K562 (cell line): ENCODE results near the gene MED19. TPM values are rescaled to one million over a fixed set of nuclear protein-coding genes. Genes with fewer than 3 reads are reported as not detected.

Source experiments
- CHD2 ChIP-seq: IDR thresholded peaks from 2 replicates; pipeline ENCODE4 v1.6.1; 2011; ENCODE audit warnings: low read depth, low read length
- DMBX1 ChIP-seq: fragments of 250-450 bp; sonication (Bioruptor Pico); IDR thresholded peaks from 2 replicates; pipeline ENCODE4 v1.8.0; 2022; ENCODE audit warnings: inconsistent platforms, mild to moderate bottlenecking, moderate library complexity, borderline replicate concordance
- ELF2 ChIP-seq: fragments of 250-450 bp; sonication (Bioruptor Pico); IDR thresholded peaks from 2 replicates; pipeline ENCODE4 v1.5.0; 2021; ENCODE audit warnings: mild to moderate bottlenecking
- SETDB1 ChIP-seq: IDR thresholded peaks from one replicate; pipeline ENCODE4 v1.6.1; 2012; ENCODE audit warnings: low read length, control low read depth, inconsistent platforms
- ZNF639 ChIP-seq, 2 experiments: fragments of 200-800 bp in 1 of 2; sonication (Bioruptor generic) in 1 of 2; sonication (generic) in 1 of 2; formaldehyde crosslinking in 1 of 2; IDR thresholded peaks in 1 of 2; conservative IDR thresholded peaks in 1 of 2; 2 replicates each; pipeline versions ENCODE4 v1.5.0 to v1.6.1; 2016 to 2020; ENCODE audit warnings: missing compliant biosample characterization in 1 of 2, missing genetic modification characterization in 1 of 2, missing genetic modification reagents in 1 of 2
- polyA plus RNA-seq, 8 experiments: library from polyadenylated mRNA; depleted of rRNA in 4 of 8; stranded (reverse) in 5 of 8; unstranded in 3 of 8; fragments of >200 nt; fragmentation: Nextera tagmentation in 2 of 8; fragmentation: Illumina TruSeq in 1 of 8; extraction: Ambion mirVana in 2 of 8; extraction: Trizol in 1 of 8; gene quantifications; 2 replicates each; pipeline versions ENCODE4 v1.2.1 to v1.2.3, GENCODE V29; 2011 to 2014; ENCODE audit warnings: inconsistent platforms in 1 of 8, missing spikeins in 1 of 8
- total RNA-seq, 7 experiments: library from RNA; depleted of rRNA in 6 of 7; stranded (reverse); fragments of >200 nt in 6 of 7; fragmentation: Illumina TruSeq in 2 of 7; extraction: Trizol in 2 of 7; gene quantifications; 2 replicates each; pipeline versions ENCODE4 v1.2.1 to v1.2.3, GENCODE V29; 2011 to 2021; ENCODE audit warnings: low replicate concordance in 1 of 7
- TF ChIP-seq, protein P1 (sequence below): fragments of 250-450 bp; sonication (Bioruptor Pico); IDR thresholded peaks from 2 replicates; pipeline ENCODE4 v1.5.1; 2021; ENCODE audit warnings: mild to moderate bottlenecking
- TF ChIP-seq, protein P2 (sequence below), 2 experiments: fragments of 450-650 bp; formaldehyde crosslinking in 1 of 2; IDR thresholded peaks; 2 replicates each; pipeline versions ENCODE4 v1.4.0 to v1.6.1; 2014 to 2020; ENCODE audit warnings: mild to moderate bottlenecking in 2 of 2, borderline replicate concordance in 1 of 2, low read depth in 1 of 2

The MED19 gene
- total and polyA plus RNA-seq, 9 of the 15 experiments (the other 6 are each of a cell fraction or from before 2014, with no cell fraction given), result 7.3 to 23.5 (median 15.0) TPM

DNA sequence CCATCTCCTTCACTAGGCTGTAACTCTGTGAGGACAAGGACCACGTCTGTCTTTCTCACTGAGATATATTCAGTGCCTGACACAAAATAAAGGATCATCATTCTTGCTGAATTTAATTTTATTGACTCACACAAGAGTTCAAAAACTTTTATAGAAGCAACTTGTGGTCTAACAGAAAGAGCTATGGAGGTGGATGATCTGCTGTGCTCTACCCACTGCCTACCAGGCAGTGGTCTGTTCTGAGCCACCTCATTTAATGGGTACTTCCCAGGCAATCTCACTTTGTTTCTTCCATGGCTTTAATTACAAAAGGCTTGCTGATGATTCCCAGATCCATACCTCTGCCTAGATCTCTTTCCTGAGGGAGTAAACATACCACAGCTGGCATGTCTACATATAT, 34.9 kb upstream of the MED19 start (continued):
- TF ChIP-seq ZNF639 (CRISPR knock-in tag; conservative IDR thresholded peaks at IDR 0.05 in 1 of 2, IDR thresholded peaks at IDR 0.05 in 1 of 2) (no peak), ELF2 (CRISPR knock-in tag) (no peak), DMBX1 (CRISPR knock-in tag) (no peak), CHD2 (no peak), SETDB1 (no peak)
- TF ChIP-seq, protein P1, sequence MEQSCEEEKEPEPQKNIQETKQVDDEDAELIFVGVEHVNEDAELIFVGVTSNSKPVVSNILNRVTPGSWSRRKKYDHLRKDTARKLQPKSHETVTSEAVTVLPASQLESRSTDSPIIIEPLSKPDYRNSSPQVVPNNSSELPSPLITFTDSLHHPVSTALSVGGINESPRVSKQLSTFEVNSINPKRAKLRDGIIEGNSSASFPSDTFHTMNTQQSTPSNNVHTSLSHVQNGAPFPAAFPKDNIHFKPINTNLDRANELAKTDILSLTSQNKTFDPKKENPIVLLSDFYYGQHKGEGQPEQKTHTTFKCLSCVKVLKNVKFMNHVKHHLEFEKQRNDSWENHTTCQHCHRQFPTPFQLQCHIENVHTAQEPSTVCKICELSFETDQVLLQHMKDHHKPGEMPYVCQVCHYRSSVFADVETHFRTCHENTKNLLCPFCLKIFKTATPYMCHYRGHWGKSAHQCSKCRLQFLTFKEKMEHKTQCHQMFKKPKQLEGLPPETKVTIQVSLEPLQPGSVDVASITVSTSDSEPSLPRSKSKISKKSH (CRISPR knock-in tag), result no peak
- TF ChIP-seq, protein P2, sequence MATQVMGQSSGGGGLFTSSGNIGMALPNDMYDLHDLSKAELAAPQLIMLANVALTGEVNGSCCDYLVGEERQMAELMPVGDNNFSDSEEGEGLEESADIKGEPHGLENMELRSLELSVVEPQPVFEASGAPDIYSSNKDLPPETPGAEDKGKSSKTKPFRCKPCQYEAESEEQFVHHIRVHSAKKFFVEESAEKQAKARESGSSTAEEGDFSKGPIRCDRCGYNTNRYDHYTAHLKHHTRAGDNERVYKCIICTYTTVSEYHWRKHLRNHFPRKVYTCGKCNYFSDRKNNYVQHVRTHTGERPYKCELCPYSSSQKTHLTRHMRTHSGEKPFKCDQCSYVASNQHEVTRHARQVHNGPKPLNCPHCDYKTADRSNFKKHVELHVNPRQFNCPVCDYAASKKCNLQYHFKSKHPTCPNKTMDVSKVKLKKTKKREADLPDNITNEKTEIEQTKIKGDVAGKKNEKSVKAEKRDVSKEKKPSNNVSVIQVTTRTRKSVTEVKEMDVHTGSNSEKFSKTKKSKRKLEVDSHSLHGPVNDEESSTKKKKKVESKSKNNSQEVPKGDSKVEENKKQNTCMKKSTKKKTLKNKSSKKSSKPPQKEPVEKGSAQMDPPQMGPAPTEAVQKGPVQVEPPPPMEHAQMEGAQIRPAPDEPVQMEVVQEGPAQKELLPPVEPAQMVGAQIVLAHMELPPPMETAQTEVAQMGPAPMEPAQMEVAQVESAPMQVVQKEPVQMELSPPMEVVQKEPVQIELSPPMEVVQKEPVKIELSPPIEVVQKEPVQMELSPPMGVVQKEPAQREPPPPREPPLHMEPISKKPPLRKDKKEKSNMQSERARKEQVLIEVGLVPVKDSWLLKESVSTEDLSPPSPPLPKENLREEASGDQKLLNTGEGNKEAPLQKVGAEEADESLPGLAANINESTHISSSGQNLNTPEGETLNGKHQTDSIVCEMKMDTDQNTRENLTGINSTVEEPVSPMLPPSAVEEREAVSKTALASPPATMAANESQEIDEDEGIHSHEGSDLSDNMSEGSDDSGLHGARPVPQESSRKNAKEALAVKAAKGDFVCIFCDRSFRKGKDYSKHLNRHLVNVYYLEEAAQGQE (IDR thresholded peaks at IDR 0.05; ENCODE audit: borderline replicate concordance), result no peak
- TF ChIP-seq, protein P2 (CRISPR knock-in tag; IDR thresholded peaks at IDR 0.05; ENCODE audit: low read depth), result no peak
